SW480 (cell line): ENCODE measurements around the gene C4BPA.

Experiments
- DNase-seq: peaks from one replicate; pipeline ENCODE4 v3.0.0-alpha.2; 2016; ENCODE audit warnings: low spot score

Gene C4BPA

GRCh38 chr1:207103892-207104373 is at the start of gene C4BPA:
C4BPA (plus strand) TSS chr1:207104233; CDS start chr1:207113026, 8,793 bp downstream.
- DNase-seq = no peak

- no peak for DNase-seq
These were observed 49.5 kb upstream of the C4BPA start for GRCh38 chr1:207054491-207054890.

GRCh38 chr1:207055386-207056001 is 48.5 kb upstream of the C4BPA start:
- DNase-seq = no peak

GRCh38 chr1:207056673-207057072 is 47.4 kb upstream of the C4BPA start:
- DNase-seq = no peak

- no peak for DNase-seq
These were observed 45.8 kb upstream of the C4BPA start for GRCh38 chr1:207058252-207058651.

- no peak for DNase-seq
These were observed 44.9 kb upstream of the C4BPA start for GRCh38 chr1:207058878-207059867.

- DNase-seq = no peak
These were observed 44.2 kb upstream of the C4BPA start for GRCh38 chr1:207059881-207060280.

GRCh38 chr1:207060596-207060995 is 43.4 kb upstream of the C4BPA start:
- no peak for DNase-seq

GRCh38 chr1:207062058-207062457 is 42.0 kb upstream of the C4BPA start:
- no peak for DNase-seq

GRCh38 chr1:207063014-207063413 is 41.0 kb upstream of the C4BPA start:
- DNase-seq = no peak

- DNase-seq = no peak
These were observed 39.5 kb upstream of the C4BPA start for GRCh38 chr1:207064561-207064960.

GRCh38 chr1:207067185-207067584 is 36.8 kb upstream of the C4BPA start:
- no peak for DNase-seq

- DNase-seq = no peak
These were observed 36.4 kb upstream of the C4BPA start for GRCh38 chr1:207067665-207068064.

GRCh38 chr1:207069061-207069460 is 35.0 kb upstream of the C4BPA start:
- no peak for DNase-seq

GRCh38 chr1:207069858-207070506 is 34.1 kb upstream of the C4BPA start:
- DNase-seq = no peak

- no peak for DNase-seq
These were observed 33.2 kb upstream of the C4BPA start for GRCh38 chr1:207070811-207071210.

GRCh38 chr1:207071426-207071825 is 32.6 kb upstream of the C4BPA start:
- no peak for DNase-seq

- DNase-seq = no peak
These were observed 31.8 kb upstream of the C4BPA start for GRCh38 chr1:207072233-207072632.

- no peak for DNase-seq
These were observed 29.9 kb upstream of the C4BPA start for GRCh38 chr1:207073906-207074820.

- no peak for DNase-seq
These were observed 27.7 kb upstream of the C4BPA start for GRCh38 chr1:207076181-207076955.

- DNase-seq = no peak
These were observed 27.0 kb upstream of the C4BPA start for GRCh38 chr1:207077012-207077411.
